Measurements from ENCODE around the gene CDHR2.

GRCh38 chr5:176592573-176592972 lies 43.4 kb downstream of the CDHR2 start:
- TF ChIP-seq ZC3H10 (CRISPR knock-in tag; IDR thresholded peaks at IDR 0.05) (no peak), PATZ1 (CRISPR knock-in tag; IDR thresholded peaks at IDR 0.05; ENCODE audit: borderline replicate concordance) (no peak), TSHZ2 (CRISPR knock-in tag; IDR thresholded peaks at IDR 0.05) (no peak), TCF4 (CRISPR knock-in tag; IDR thresholded peaks at IDR 0.05; ENCODE audit: borderline replicate concordance) (no peak), ZFP30 (CRISPR knock-in tag; IDR thresholded peaks at IDR 0.05) (no peak), PPARA (CRISPR knock-in tag; IDR thresholded peaks at IDR 0.05; ENCODE audit: borderline replicate concordance) (no peak), CSRNP3 (CRISPR knock-in tag; IDR thresholded peaks at IDR 0.05) (no peak), ARNTL (CRISPR knock-in tag; IDR thresholded peaks at IDR 0.05; ENCODE audit: borderline replicate concordance, low read depth) (no peak), RARB (CRISPR knock-in tag; IDR thresholded peaks at IDR 0.05) (no peak), CREB5 (CRISPR knock-in tag; IDR thresholded peaks at IDR 0.05; ENCODE audit: low read depth) (no peak), GLIS3 (CRISPR knock-in tag; IDR thresholded peaks at IDR 0.05) (no peak), ZFP3 (CRISPR knock-in tag; IDR thresholded peaks at IDR 0.05) (no peak)
